WERI-Rb-1 (cell line): ENCODE measurements around the gene CLDN6.

ENCODE experiments used
- DNase-seq: peaks from one replicate; pipeline ENCODE4 v3.0.0-alpha.2; 2020
- H3K27ac ChIP-seq: fragments of 250-450 bp; sonication (Bioruptor Pico); 2 replicates; pipeline ENCODE4 v1.5.1; 2020; ENCODE audit warnings: mild to moderate bottlenecking, moderate library complexity
- H3K27me3 ChIP-seq: fragments of 250-450 bp; sonication (Bioruptor Pico); 2 replicates; pipeline ENCODE4 v1.5.1; 2021; ENCODE audit warnings: mild to moderate bottlenecking, low read depth, moderate library complexity; ENCODE audit not compliant: insufficient read depth, severe bottlenecking
- H3K36me3 ChIP-seq: fragments of 250-450 bp; sonication (Bioruptor Pico); 2 replicates; pipeline ENCODE4 v1.5.1; 2020; ENCODE audit warnings: mild to moderate bottlenecking, moderate library complexity
- H3K4me3 ChIP-seq: 2 replicates; pipeline ENCODE4 v1.5.1; 2011; ENCODE audit warnings: low read depth, mild to moderate bottlenecking, control low read depth, low read length
- H3K9me3 ChIP-seq: fragments of 250-450 bp; sonication (Bioruptor Pico); 2 replicates; pipeline ENCODE4 v1.5.1; 2021; ENCODE audit warnings: mild to moderate bottlenecking, moderate library complexity; ENCODE audit not compliant: severe bottlenecking
- CTCF ChIP-seq: IDR thresholded peaks from 2 replicates; pipeline ENCODE4 v1.5.1; 2011; ENCODE audit warnings: low read depth, mild to moderate bottlenecking, control low read depth, inconsistent platforms, low read length

Gene CLDN6

GRCh38 chr16:3019594-3020246 lies 1.7 kb upstream of the CLDN6 start:
- Histone ChIP-seq H3K9me3 (no peaks in the 10 kb centered on the region), H3K27me3 (no peaks in the 10 kb centered on the region), H3K4me3 (peak overlapping the region; percentile 57), H3K27ac (peak overlapping the region; percentile 65), H3K36me3 (peaks cover 8% of the 10 kb centered on the region)
- no peak for TF ChIP-seq CTCF
- no peak for DNase-seq

GRCh38 chr16:3017344-3017743 lies 639 bp downstream of the CLDN6 start:
- H3K36me3 ChIP-seq: peaks cover 4% of the 10 kb centered on the region; the same call in 1 of the 2 replicates
- H3K9me3 ChIP-seq: no peaks in the 10 kb centered on the region
- DNase-seq: no peak
- no peak for TF ChIP-seq CTCF
- no peak overlapping the region for H3K27ac ChIP-seq
- no peaks in the 10 kb centered on the region for H3K27me3 ChIP-seq
- H3K4me3 ChIP-seq: no peak overlapping the region

- Histone ChIP-seq H3K27ac (no peak overlapping the region), H3K4me3 (no peak overlapping the region), H3K9me3 (no peaks in the 10 kb centered on the region), H3K36me3 (no peaks in the 10 kb centered on the region), H3K27me3 (no peaks in the 10 kb centered on the region)
- TF ChIP-seq CTCF: no peak
- no peak for DNase-seq
These were observed 2.0 kb downstream of the CLDN6 start for GRCh38 chr16:3015865-3016521.

GRCh38 chr16:3014971-3015370 lies 3.0 kb downstream of the CLDN6 start:
- Histone ChIP-seq H3K36me3 (no peaks in the 10 kb centered on the region), H3K9me3 (no peaks in the 10 kb centered on the region), H3K27me3 (no peaks in the 10 kb centered on the region), H3K27ac (no peak overlapping the region), H3K4me3 (no peak overlapping the region)
- no peak for TF ChIP-seq CTCF
- no peak for DNase-seq

- no peak overlapping the region for H3K4me3 ChIP-seq
- no peaks in the 10 kb centered on the region for H3K36me3 ChIP-seq
- peak; percentile 71 for DNase-seq
- no peak for TF ChIP-seq CTCF
- H3K27me3 ChIP-seq: no peaks in the 10 kb centered on the region
- H3K9me3 ChIP-seq: no peaks in the 10 kb centered on the region
- H3K27ac ChIP-seq: peak overlapping the region; percentile 56
These were observed 3.8 kb downstream of the CLDN6 start for GRCh38 chr16:3013998-3014690.
